GM23248 (cell line): ENCODE results near the gene DYNLT1.

Experiments
- EZH2 ChIP-seq: fragments of 200-600 bp; sonication (generic); IDR thresholded peaks from 2 replicates; pipeline ENCODE4 v1.6.1; 2018; ENCODE audit warnings: antibody characterized with exemption, mild to moderate bottlenecking; ENCODE audit not compliant: insufficient read depth, poor library complexity, severe bottlenecking
- EZH2phosphoT487 ChIP-seq: fragments of 200-600 bp; sonication (generic); IDR thresholded peaks from 2 replicates; pipeline ENCODE4 v1.6.1; 2018; ENCODE audit warnings: antibody characterized with exemption, moderate library complexity, mild to moderate bottlenecking, low read depth; ENCODE audit not compliant: insufficient read depth

- TF ChIP-seq EZH2phosphoT487 (no peak), EZH2 (no peak)
Observed at GRCh38 chr6:158639056-158639455, 5.5 kb downstream of the DYNLT1 start.
